A549 (cell line): ENCODE measurements around the gene TCF12. TPM values are rescaled to one million over a fixed set of nuclear protein-coding genes. Genes with fewer than 3 reads are reported as not detected.

Experiments used
- ATAC-seq, 2 experiments: fragments of 200-7000 bp in 1 of 2; fragments of >200 bp in 1 of 2; cut with Nextera tagmentation in 1 of 2; cut with Tn5 transposase in 1 of 2; 3 replicates each; pipeline versions ENCODE4 v1.8.0 to v1.9.1; 2018 to 2020; ENCODE audit warnings: mild to moderate bottlenecking in 1 of 2, moderate library complexity in 1 of 2
- CTCF ChIA-PET: fragments of 300-600 bp; sonication (Branson Sonifier 250); formaldehyde crosslinking; extraction: SDS; loops from one replicate; lab custom pipeline; 2021; ENCODE audit warnings: antibody characterized with exemption, inconsistent platforms; lab: Yijun Ruan, JAX
- POLR2A ChIA-PET: fragments of 350-600 bp; formaldehyde crosslinking; extraction: SDS; loops from one replicate; lab custom pipeline; 2021; ENCODE audit warnings: antibody characterized with exemption, inconsistent platforms; lab: Yijun Ruan, JAX
- DNase-seq, 2 experiments: peaks; one replicate each; pipeline versions ENCODE4 v3.0.0 to v3.0.0-alpha.2; 2011 to 2016; ENCODE audit warnings: low read depth in 1 of 2, low spot score in 1 of 2
- FAIRE-seq: peaks from 2 replicates; lab custom pipeline; 2011; peaks lifted over from hg19 to GRCh38; lab: Jason Lieb, UNC
- H3K27ac ChIP-seq, 2 experiments: fragments of >200 bp; sonication (Bioruptor Twin); formaldehyde crosslinking; 3 replicates each; pipeline ENCODE4 v1.5.1; 2016 to 2017
- H3K4me1 ChIP-seq: fragments of >200 bp; sonication (Bioruptor Twin); formaldehyde crosslinking; 3 replicates; pipeline ENCODE4 v1.6.1; 2016
- H3K4me2 ChIP-seq: fragments of >200 bp; sonication (Bioruptor Twin); formaldehyde crosslinking; 3 replicates; pipeline ENCODE4 v1.6.1; 2016
- H3K4me3 ChIP-seq: fragments of >200 bp; sonication (Bioruptor Twin); formaldehyde crosslinking; 3 replicates; pipeline ENCODE4 v1.5.1; 2016
- H3K9me3 ChIP-seq: fragments of >200 bp; sonication (Bioruptor Twin); formaldehyde crosslinking; 3 replicates; pipeline ENCODE4 v1.6.1; 2016
- CBX8 ChIP-seq: fragments of 200-600 bp; sonication (generic); IDR thresholded peaks from 2 replicates; pipeline ENCODE4 v1.6.1; 2016
- CEBPB ChIP-seq, 2 experiments: fragments of >200 bp in 1 of 2; sonication (Bioruptor Twin) in 1 of 2; formaldehyde crosslinking in 1 of 2; IDR thresholded peaks; 2 replicates each; pipeline ENCODE4 v1.6.1; 2012 to 2016
- CHD2 ChIP-seq: fragments of 150-350 bp; IDR thresholded peaks from 2 replicates; pipeline ENCODE4 v1.6.1; 2014; ENCODE audit warnings: low read length; ENCODE audit not compliant: partially characterized antibody
- ESRRA ChIP-seq: fragments of 150-350 bp; IDR thresholded peaks from 2 replicates; pipeline ENCODE4 v1.6.1; 2014; ENCODE audit warnings: mild to moderate bottlenecking, low read length, borderline replicate concordance
- FOSB ChIP-seq: fragments of 250-450 bp; sonication (Bioruptor Pico); IDR thresholded peaks from 2 replicates; pipeline ENCODE4 v1.5.0; 2020; ENCODE audit warnings: mild to moderate bottlenecking, moderate library complexity
- FOSL2 ChIP-seq, 2 experiments: fragments of 450-650 bp in 1 of 2; fragments of >200 bp in 1 of 2; sonication (Bioruptor Twin) in 1 of 2; formaldehyde crosslinking; IDR thresholded peaks; 2 replicates each; pipeline versions ENCODE4 v1.5.0 to v1.6.1; 2016 to 2020; ENCODE audit warnings: mild to moderate bottlenecking in 1 of 2, moderate library complexity in 1 of 2
- GATA3 ChIP-seq: IDR thresholded peaks from 2 replicates; pipeline ENCODE4 v1.6.1; 2012; ENCODE audit warnings: borderline replicate concordance
- HDAC2 ChIP-seq: fragments of 200-600 bp; sonication (generic); IDR thresholded peaks from 2 replicates; pipeline ENCODE4 v1.6.1; 2016
- HOXB13 ChIP-seq: fragments of 250-450 bp; sonication (Bioruptor Pico); IDR thresholded peaks from 2 replicates; pipeline ENCODE4 v1.5.0; 2020; ENCODE audit warnings: low read depth, mild to moderate bottlenecking, moderate library complexity
- MAFK ChIP-seq: fragments of 450-650 bp; IDR thresholded peaks from 2 replicates; pipeline ENCODE4 v1.6.1; 2014; ENCODE audit not compliant: partially characterized antibody
- MYC ChIP-seq: IDR thresholded peaks from 2 replicates; pipeline ENCODE4 v1.6.1; 2012; ENCODE audit warnings: mild to moderate bottlenecking, inconsistent platforms, low read length, improper control_type of control experiment, borderline replicate concordance
- NFE2L2 ChIP-seq: fragments of 150-350 bp; conservative IDR thresholded peaks from 2 replicates; pipeline ENCODE4 v1.6.1; 2014; ENCODE audit warnings: low read length
- NR3C1 ChIP-seq: fragments of >200 bp; sonication (Bioruptor Twin); formaldehyde crosslinking; IDR thresholded peaks from 3 replicates; pipeline ENCODE4 v1.6.1; 2017
- POLR2A ChIP-seq: IDR thresholded peaks from 2 replicates; pipeline ENCODE4 v1.6.1; 2012; ENCODE audit warnings: mild to moderate bottlenecking, low read length
- POLR2AphosphoS2 ChIP-seq: conservative IDR thresholded peaks from 2 replicates; pipeline ENCODE4 v1.6.1; 2012; ENCODE audit warnings: low read length, improper control_type of control experiment, inconsistent platforms
- RARB ChIP-seq: fragments of 250-450 bp; sonication (Bioruptor Pico); IDR thresholded peaks from 2 replicates; pipeline ENCODE4 v1.8.0; 2021; ENCODE audit warnings: mild to moderate bottlenecking, moderate library complexity
- RCOR1 ChIP-seq: fragments of 150-350 bp; IDR thresholded peaks from 2 replicates; pipeline ENCODE4 v1.6.1; 2014; ENCODE audit warnings: antibody characterized with exemption, low read length, low read depth
- RNF2 ChIP-seq: fragments of 200-600 bp; sonication (generic); IDR thresholded peaks from 2 replicates; pipeline ENCODE4 v1.6.1; 2016; ENCODE audit warnings: low read depth, mild to moderate bottlenecking, antibody characterized with exemption, moderate library complexity, borderline replicate concordance
- TP53 ChIP-seq: fragments of 250-450 bp; sonication (Bioruptor Pico); IDR thresholded peaks from 2 replicates; pipeline ENCODE4 v1.5.0; 2021; ENCODE audit warnings: mild to moderate bottlenecking, moderate library complexity
- ZSCAN20 ChIP-seq: fragments of 250-450 bp; sonication (Bioruptor Pico); IDR thresholded peaks from 2 replicates; pipeline ENCODE4 v1.8.0; 2022; ENCODE audit warnings: mild to moderate bottlenecking, moderate library complexity
- WGBS: methylation state at CpG from one replicate; pipeline ENCODE4 v1.1.6; 2017; ENCODE audit errors: missing lambda C conversion rate; 5-methylcytosine and 5-hydroxymethylcytosine counted together
- polyA plus RNA-seq, 4 experiments: library from polyadenylated mRNA; depleted of rRNA in 3 of 4; stranded (reverse); fragments of >200 nt; fragmentation: RNase III in 1 of 4; extraction: RNeasy Plus Mini Kit Qiagen cat#74134 plus additional on column Dnase treatment in 1 of 4; gene quantifications; 2 replicates in 3 of 4; 3 replicates in 1 of 4; pipeline ENCODE4 v1.2.3, GENCODE V29; 2011 to 2017
- TF ChIP-seq, protein P1 (sequence below): IDR thresholded peaks from 2 replicates; pipeline ENCODE4 v1.6.1; 2012; ENCODE audit warnings: low read depth, borderline replicate concordance
- TF ChIP-seq, protein P2 (sequence below): fragments of >200 bp; sonication (Bioruptor Twin); formaldehyde crosslinking; IDR thresholded peaks from 3 replicates; pipeline ENCODE4 v1.6.1; 2016
- TF ChIP-seq, protein P3 (sequence below): fragments of 150-350 bp; IDR thresholded peaks from 2 replicates; pipeline ENCODE4 v1.6.1; 2014; ENCODE audit warnings: low read depth, mild to moderate bottlenecking, low read length
- TF ChIP-seq, protein P4 (sequence below): fragments of 450-650 bp; IDR thresholded peaks from 2 replicates; pipeline ENCODE4 v1.6.1; 2014; ENCODE audit warnings: antibody characterized with exemption

TCF12 gene
- polyA plus RNA-seq, 2 of the 4 experiments (the other 2 are of a cell fraction), result 36.3 to 121 TPM

DNA sequence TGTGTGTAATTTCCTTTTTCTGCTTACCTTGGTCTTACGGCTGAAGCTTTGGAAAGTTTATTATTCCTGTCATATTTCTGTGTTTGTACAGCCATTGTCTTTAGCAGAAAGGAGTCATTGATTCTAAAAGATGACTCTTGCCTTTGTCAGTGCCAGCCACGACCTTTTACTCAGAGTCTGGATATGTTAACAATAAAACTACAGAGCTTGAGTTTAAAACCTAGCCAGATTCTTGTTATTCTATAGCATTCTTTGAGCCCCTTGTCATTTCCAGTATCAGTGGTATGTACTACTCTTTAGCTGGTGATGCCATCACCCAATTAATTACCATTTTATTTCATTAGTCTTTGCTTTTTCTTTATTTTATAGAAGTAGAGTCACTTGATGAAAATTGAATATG, 142.4 kb downstream of the TCF12 start:
- FAIRE-seq, result peak; percentile 63
- CTCF ChIA-PET, result interaction anchor here (0.6 to 0.9 kb wide), 2 partner anchors 60 to 85 kb away, joined by 3 to 4 read pairs; no protein-coding TSS in a partner anchor
- DNase-seq, result peak in 1 of 2 experiments; percentile 31
- 8% methylated on average over 2 of the region's 2 CpGs for WGBS
- Histone ChIP-seq H3K4me3 (no peak overlapping the region), H3K4me1 (peaks cover 27% of the 10 kb centered on the region), H3K27ac (peak overlapping the region in 1 of 2 experiments; percentile 6; a peak in 1 of 6 replicates), H3K9me3 (no peaks in the 10 kb centered on the region), H3K4me2 (peak overlapping the region; percentile 32)
- ATAC-seq, result peak; percentile 47 to 68; a peak in 2 of 6 replicates
- POLR2A ChIA-PET, result interaction anchor here (0.9 kb wide), 1 partner anchor 9 kb away, joined by 3 read pairs; no protein-coding TSS in a partner anchor
- no peak; the same call in 1 of the 2 replicates for TF ChIP-seq GATA3
- no peak for TF ChIP-seq FOSB (CRISPR knock-in tag)
- TF ChIP-seq CHD2, result no peak
- no peak for TF ChIP-seq FOSL2 (IDR thresholded peaks at IDR 0.05)
- peak; percentile 51; the same call in 1 of the 2 replicates for TF ChIP-seq FOSL2 (CRISPR knock-in tag; IDR thresholded peaks at IDR 0.05)
- TF ChIP-seq, protein P1, sequence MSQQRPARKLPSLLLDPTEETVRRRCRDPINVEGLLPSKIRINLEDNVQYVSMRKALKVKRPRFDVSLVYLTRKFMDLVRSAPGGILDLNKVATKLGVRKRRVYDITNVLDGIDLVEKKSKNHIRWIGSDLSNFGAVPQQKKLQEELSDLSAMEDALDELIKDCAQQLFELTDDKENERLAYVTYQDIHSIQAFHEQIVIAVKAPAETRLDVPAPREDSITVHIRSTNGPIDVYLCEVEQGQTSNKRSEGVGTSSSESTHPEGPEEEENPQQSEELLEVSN, result no peak
- TF ChIP-seq NR3C1, result no peak
- no peak for TF ChIP-seq NFE2L2

DNA sequence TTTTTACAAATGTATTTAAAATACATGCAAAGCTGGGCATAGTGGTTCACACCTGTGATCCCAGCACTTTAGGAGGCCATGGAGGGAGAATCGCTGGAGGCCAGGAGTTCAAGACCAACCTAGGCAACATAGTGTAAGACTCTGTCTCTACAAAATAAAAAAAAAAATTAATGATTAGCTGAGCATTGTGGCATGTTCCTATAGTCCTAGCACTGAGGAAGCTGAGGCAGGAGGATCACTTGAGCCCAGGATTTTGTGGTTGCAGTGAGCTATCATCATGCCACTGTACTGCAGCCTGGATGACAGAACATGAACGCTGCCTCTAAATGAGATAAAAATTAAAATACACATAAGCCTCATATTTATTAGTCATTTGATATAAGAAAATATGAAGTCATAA, 142.8 kb downstream of the TCF12 start:
- no peak for ATAC-seq

DNA sequence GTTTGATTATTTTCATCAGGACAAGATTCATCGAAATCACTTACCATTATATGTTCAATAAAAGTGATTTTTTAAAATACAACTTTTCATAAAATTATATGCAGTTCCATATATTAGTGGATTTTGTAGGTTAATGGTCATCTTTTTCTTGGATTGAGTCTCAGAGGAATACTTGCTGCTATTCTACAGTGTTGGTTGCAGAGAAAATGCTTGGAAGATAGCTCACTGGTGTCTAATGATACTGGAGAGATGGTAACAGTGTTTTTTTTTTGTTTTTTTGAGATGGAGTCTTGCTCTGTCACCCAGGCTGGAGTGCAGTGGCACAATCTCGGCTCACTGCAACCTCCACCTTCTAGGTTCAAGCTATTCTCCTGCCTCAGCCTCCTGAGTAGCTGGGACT, 143.3 kb downstream of the TCF12 start:
- peaks cover 27% of the 10 kb centered on the region for H3K4me1 ChIP-seq
- no peak overlapping the region for H3K4me2 ChIP-seq
- H3K27ac ChIP-seq, result no peak overlapping the region

More for the DNA sequence above, 142.8 kb downstream of the TCF12 start:
- peak overlapping the region in 1 of 2 experiments; percentile 6; a peak in 1 of 6 replicates for H3K27ac ChIP-seq
- TF ChIP-seq HOXB13 (CRISPR knock-in tag) (no peak), FOSL2 (IDR thresholded peaks at IDR 0.05) (no peak), FOSL2 (CRISPR knock-in tag; IDR thresholded peaks at IDR 0.05) (no peak), CBX8 (no peak), RARB (CRISPR knock-in tag) (no peak)
- H3K4me2 ChIP-seq, result peak overlapping the region; percentile 32
- H3K4me3 ChIP-seq, result no peak overlapping the region
- DNase-seq, result no peak
- ChIA-PET CTCF (interaction anchor here (0.6 to 0.9 kb wide), 2 partner anchors 59 to 85 kb away, joined by 3 to 4 read pairs; no protein-coding TSS in a partner anchor), POLR2A (interaction anchor here (0.9 kb wide), 1 partner anchor 9 kb away, joined by 3 read pairs; no protein-coding TSS in a partner anchor)
- no peak for FAIRE-seq
- H3K9me3 ChIP-seq, result no peaks in the 10 kb centered on the region
- 82% methylated on average over 2 of the region's 2 CpGs for WGBS
- peaks cover 27% of the 10 kb centered on the region for H3K4me1 ChIP-seq

More for the DNA sequence above, 143.3 kb downstream of the TCF12 start:
- CTCF ChIA-PET, result no interaction called here
- 97% methylated on average over 2 of the region's 2 CpGs for WGBS
- no peak for DNase-seq
- no peak for FAIRE-seq
- POLR2A ChIA-PET, result interaction anchor here (0.9 kb wide), 1 partner anchor 8 kb away, joined by 3 read pairs; no protein-coding TSS in a partner anchor
- ATAC-seq, result no peak
- no peak for TF ChIP-seq ESRRA
- TF ChIP-seq, protein P2, sequence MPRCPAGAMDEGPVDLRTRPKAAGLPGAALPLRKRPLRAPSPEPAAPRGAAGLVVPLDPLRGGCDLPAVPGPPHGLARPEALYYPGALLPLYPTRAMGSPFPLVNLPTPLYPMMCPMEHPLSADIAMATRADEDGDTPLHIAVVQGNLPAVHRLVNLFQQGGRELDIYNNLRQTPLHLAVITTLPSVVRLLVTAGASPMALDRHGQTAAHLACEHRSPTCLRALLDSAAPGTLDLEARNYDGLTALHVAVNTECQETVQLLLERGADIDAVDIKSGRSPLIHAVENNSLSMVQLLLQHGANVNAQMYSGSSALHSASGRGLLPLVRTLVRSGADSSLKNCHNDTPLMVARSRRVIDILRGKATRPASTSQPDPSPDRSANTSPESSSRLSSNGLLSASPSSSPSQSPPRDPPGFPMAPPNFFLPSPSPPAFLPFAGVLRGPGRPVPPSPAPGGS, result no peak
- TF ChIP-seq, protein P1, result no peak
- TF ChIP-seq HDAC2, result no peak
- no peak for TF ChIP-seq POLR2A
- TF ChIP-seq CEBPB (IDR thresholded peaks at IDR 0.05), result no peak
- no peak for TF ChIP-seq HOXB13 (CRISPR knock-in tag)
- TF ChIP-seq MAFK, result no peak
- no peak for TF ChIP-seq TP53 (CRISPR knock-in tag)
- no peak for TF ChIP-seq POLR2AphosphoS2
- no peak for TF ChIP-seq MYC
- TF ChIP-seq CBX8, result no peak
- TF ChIP-seq RNF2, result no peak
- TF ChIP-seq, protein P3, sequence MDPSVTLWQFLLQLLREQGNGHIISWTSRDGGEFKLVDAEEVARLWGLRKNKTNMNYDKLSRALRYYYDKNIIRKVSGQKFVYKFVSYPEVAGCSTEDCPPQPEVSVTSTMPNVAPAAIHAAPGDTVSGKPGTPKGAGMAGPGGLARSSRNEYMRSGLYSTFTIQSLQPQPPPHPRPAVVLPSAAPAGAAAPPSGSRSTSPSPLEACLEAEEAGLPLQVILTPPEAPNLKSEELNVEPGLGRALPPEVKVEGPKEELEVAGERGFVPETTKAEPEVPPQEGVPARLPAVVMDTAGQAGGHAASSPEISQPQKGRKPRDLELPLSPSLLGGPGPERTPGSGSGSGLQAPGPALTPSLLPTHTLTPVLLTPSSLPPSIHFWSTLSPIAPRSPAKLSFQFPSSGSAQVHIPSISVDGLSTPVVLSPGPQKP, result no peak
- no peak for TF ChIP-seq RCOR1
- TF ChIP-seq ZSCAN20 (CRISPR knock-in tag), result no peak
- TF ChIP-seq, protein P4, sequence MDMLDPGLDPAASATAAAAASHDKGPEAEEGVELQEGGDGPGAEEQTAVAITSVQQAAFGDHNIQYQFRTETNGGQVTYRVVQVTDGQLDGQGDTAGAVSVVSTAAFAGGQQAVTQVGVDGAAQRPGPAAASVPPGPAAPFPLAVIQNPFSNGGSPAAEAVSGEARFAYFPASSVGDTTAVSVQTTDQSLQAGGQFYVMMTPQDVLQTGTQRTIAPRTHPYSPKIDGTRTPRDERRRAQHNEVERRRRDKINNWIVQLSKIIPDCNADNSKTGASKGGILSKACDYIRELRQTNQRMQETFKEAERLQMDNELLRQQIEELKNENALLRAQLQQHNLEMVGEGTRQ, result no peak
- H3K4me3 ChIP-seq, result no peak overlapping the region
- no peaks in the 10 kb centered on the region for H3K9me3 ChIP-seq
